SK-N-SH treated with all-trans-retinoic acid at 6 μM for 48 hours (cell line): ENCODE data around the gene COPS2.

ENCODE experiments used
- ARNTL ChIP-seq: fragments of 450-650 bp; formaldehyde crosslinking; IDR thresholded peaks from 2 replicates; pipeline ENCODE4 v1.5.0; 2020; ENCODE audit warnings: low read depth, mild to moderate bottlenecking, moderate library complexity, borderline replicate concordance
- GLIS3 ChIP-seq: fragments of 250-450 bp; sonication (Bioruptor Pico); IDR thresholded peaks from 2 replicates; pipeline ENCODE4 v1.5.0; 2020; ENCODE audit warnings: mild to moderate bottlenecking, moderate library complexity
- ISL1 ChIP-seq: fragments of 250-450 bp; sonication (Bioruptor Pico); IDR thresholded peaks from 2 replicates; pipeline ENCODE4 v2.1.2; 2022; ENCODE audit warnings: mild to moderate bottlenecking, moderate library complexity
- RARB ChIP-seq: fragments of 250-450 bp; sonication (Bioruptor Pico); IDR thresholded peaks from 2 replicates; pipeline ENCODE4 v1.8.0; 2021; ENCODE audit warnings: mild to moderate bottlenecking, moderate library complexity
- TCF4 ChIP-seq: fragments of 250-450 bp; sonication (Bioruptor Pico); IDR thresholded peaks from 2 replicates; pipeline ENCODE4 v1.8.0; 2021; ENCODE audit warnings: mild to moderate bottlenecking, moderate library complexity, borderline replicate concordance
- ZFP30 ChIP-seq: fragments of 450-650 bp; formaldehyde crosslinking; IDR thresholded peaks from 2 replicates; pipeline ENCODE4 v1.5.0; 2022; ENCODE audit warnings: mild to moderate bottlenecking, moderate library complexity
- ZNF565 ChIP-seq: fragments of 450-650 bp; formaldehyde crosslinking; conservative IDR thresholded peaks from 2 replicates; pipeline ENCODE4 v1.5.0; 2020; ENCODE audit warnings: low read depth, mild to moderate bottlenecking, moderate library complexity
- TF ChIP-seq, protein P1 (sequence below): fragments of 250-450 bp; sonication (Bioruptor Pico); IDR thresholded peaks from 2 replicates; pipeline ENCODE4 v1.8.0; 2020; ENCODE audit warnings: mild to moderate bottlenecking, moderate library complexity, borderline replicate concordance
- TF ChIP-seq, protein P2 (sequence below): fragments of 250-450 bp; sonication (Bioruptor Pico); IDR thresholded peaks from 2 replicates; pipeline ENCODE4 v1.5.1; 2020; ENCODE audit warnings: low read depth, mild to moderate bottlenecking, moderate library complexity
- TF ChIP-seq, protein P3 (sequence below): fragments of 250-450 bp; sonication (Bioruptor Pico); IDR thresholded peaks from 2 replicates; pipeline ENCODE4 v1.5.0; 2020; ENCODE audit warnings: mild to moderate bottlenecking, moderate library complexity
- TF ChIP-seq, protein P4 (sequence below): fragments of 250-450 bp; sonication (Bioruptor Pico); IDR thresholded peaks from 2 replicates; pipeline ENCODE4 v1.8.0; 2021; ENCODE audit warnings: low read depth, mild to moderate bottlenecking, moderate library complexity, borderline replicate concordance

DNA sequence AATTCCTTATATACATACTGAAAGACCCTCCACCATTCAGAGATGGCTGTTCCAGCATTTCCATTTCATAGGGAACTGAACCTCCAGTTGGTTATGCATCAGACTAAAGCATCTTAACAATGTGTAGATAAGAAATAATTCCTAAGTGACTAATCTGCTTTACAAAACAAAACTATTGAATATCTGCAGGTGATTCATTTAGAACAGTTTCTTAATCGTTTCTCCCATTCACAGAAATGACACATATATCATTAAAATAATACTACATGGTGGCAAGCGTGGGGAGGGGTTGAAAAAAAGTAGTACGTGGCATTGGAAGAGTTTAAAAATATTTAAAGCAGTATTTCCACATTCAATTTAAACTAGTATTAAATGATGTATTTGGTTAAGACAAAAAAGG is 19.5 kb downstream of the COPS2 start:
- TF ChIP-seq ZNF565 (CRISPR knock-in tag) (no peak), ARNTL (no peak), GLIS3 (CRISPR knock-in tag) (no peak), TCF4 (CRISPR knock-in tag) (no peak), ZFP30 (no peak), RARB (CRISPR knock-in tag) (no peak), ISL1 (CRISPR knock-in tag) (peak; percentile 39; the same call in 1 of the 2 replicates)
- TF ChIP-seq, protein P1, sequence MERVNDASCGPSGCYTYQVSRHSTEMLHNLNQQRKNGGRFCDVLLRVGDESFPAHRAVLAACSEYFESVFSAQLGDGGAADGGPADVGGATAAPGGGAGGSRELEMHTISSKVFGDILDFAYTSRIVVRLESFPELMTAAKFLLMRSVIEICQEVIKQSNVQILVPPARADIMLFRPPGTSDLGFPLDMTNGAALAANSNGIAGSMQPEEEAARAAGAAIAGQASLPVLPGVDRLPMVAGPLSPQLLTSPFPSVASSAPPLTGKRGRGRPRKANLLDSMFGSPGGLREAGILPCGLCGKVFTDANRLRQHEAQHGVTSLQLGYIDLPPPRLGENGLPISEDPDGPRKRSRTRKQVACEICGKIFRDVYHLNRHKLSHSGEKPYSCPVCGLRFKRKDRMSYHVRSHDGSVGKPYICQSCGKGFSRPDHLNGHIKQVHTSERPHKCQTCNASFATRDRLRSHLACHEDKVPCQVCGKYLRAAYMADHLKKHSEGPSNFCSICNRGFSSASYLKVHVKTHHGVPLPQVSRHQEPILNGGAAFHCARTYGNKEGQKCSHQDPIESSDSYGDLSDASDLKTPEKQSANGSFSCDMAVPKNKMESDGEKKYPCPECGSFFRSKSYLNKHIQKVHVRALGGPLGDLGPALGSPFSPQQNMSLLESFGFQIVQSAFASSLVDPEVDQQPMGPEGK (CRISPR knock-in tag), result no peak
- TF ChIP-seq, protein P2, sequence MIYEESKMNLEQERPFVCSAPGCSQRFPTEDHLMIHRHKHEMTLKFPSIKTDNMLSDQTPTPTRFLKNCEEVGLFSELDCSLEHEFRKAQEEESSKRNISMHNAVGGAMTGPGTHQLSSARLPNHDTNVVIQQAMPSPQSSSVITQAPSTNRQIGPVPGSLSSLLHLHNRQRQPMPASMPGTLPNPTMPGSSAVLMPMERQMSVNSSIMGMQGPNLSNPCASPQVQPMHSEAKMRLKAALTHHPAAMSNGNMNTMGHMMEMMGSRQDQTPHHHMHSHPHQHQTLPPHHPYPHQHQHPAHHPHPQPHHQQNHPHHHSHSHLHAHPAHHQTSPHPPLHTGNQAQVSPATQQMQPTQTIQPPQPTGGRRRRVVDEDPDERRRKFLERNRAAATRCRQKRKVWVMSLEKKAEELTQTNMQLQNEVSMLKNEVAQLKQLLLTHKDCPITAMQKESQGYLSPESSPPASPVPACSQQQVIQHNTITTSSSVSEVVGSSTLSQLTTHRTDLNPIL (CRISPR knock-in tag), result no peak
- TF ChIP-seq, protein P3, sequence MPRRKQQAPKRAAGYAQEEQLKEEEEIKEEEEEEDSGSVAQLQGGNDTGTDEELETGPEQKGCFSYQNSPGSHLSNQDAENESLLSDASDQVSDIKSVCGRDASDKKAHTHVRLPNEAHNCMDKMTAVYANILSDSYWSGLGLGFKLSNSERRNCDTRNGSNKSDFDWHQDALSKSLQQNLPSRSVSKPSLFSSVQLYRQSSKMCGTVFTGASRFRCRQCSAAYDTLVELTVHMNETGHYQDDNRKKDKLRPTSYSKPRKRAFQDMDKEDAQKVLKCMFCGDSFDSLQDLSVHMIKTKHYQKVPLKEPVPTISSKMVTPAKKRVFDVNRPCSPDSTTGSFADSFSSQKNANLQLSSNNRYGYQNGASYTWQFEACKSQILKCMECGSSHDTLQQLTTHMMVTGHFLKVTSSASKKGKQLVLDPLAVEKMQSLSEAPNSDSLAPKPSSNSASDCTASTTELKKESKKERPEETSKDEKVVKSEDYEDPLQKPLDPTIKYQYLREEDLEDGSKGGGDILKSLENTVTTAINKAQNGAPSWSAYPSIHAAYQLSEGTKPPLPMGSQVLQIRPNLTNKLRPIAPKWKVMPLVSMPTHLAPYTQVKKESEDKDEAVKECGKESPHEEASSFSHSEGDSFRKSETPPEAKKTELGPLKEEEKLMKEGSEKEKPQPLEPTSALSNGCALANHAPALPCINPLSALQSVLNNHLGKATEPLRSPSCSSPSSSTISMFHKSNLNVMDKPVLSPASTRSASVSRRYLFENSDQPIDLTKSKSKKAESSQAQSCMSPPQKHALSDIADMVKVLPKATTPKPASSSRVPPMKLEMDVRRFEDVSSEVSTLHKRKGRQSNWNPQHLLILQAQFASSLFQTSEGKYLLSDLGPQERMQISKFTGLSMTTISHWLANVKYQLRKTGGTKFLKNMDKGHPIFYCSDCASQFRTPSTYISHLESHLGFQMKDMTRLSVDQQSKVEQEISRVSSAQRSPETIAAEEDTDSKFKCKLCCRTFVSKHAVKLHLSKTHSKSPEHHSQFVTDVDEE, result no peak
- TF ChIP-seq, protein P4, sequence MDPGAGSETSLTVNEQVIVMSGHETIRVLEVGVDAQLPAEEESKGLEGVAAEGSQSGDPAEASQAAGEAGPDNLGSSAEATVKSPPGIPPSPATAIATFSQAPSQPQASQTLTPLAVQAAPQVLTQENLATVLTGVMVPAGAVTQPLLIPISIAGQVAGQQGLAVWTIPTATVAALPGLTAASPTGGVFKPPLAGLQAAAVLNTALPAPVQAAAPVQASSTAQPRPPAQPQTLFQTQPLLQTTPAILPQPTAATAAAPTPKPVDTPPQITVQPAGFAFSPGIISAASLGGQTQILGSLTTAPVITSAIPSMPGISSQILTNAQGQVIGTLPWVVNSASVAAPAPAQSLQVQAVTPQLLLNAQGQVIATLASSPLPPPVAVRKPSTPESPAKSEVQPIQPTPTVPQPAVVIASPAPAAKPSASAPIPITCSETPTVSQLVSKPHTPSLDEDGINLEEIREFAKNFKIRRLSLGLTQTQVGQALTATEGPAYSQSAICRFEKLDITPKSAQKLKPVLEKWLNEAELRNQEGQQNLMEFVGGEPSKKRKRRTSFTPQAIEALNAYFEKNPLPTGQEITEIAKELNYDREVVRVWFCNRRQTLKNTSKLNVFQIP (CRISPR knock-in tag), result no peak
